NB4 (cell line): ENCODE measurements around the gene TPCN1.

Experiments
- MYC ChIP-seq: IDR thresholded peaks from 2 replicates; pipeline ENCODE4 v1.6.1; 2011; ENCODE audit warnings: low read depth, low read length
- POLR2A ChIP-seq: IDR thresholded peaks from 2 replicates; pipeline ENCODE4 v1.6.1; 2011; ENCODE audit warnings: mild to moderate bottlenecking; ENCODE audit not compliant: insufficient read length; ENCODE audit errors: extremely low read depth
- TF ChIP-seq, protein P1 (sequence below): IDR thresholded peaks from one replicate; pipeline ENCODE4 v1.5.1; 2012; ENCODE audit warnings: low read depth, low read length

DNA sequence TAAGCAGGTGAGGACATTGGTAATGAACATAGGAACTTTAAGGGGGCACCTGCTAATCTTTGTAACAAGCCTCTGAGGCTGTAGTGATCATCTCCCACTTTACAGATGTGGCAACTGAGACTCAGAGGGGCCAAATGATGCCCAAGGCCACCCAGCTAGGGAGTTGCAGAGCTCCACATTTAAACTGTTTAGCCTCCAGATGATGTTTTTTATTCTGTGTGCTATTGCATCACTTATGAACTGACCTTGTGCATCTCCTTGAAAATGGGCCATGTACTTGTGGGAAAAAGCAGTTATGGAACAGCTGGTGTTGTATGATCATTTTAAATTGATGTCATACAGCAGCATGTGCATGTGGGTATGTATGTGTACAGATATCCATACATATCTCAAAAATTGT lies 41.4 kb downstream of the TPCN1 start:
- TF ChIP-seq, protein P1, sequence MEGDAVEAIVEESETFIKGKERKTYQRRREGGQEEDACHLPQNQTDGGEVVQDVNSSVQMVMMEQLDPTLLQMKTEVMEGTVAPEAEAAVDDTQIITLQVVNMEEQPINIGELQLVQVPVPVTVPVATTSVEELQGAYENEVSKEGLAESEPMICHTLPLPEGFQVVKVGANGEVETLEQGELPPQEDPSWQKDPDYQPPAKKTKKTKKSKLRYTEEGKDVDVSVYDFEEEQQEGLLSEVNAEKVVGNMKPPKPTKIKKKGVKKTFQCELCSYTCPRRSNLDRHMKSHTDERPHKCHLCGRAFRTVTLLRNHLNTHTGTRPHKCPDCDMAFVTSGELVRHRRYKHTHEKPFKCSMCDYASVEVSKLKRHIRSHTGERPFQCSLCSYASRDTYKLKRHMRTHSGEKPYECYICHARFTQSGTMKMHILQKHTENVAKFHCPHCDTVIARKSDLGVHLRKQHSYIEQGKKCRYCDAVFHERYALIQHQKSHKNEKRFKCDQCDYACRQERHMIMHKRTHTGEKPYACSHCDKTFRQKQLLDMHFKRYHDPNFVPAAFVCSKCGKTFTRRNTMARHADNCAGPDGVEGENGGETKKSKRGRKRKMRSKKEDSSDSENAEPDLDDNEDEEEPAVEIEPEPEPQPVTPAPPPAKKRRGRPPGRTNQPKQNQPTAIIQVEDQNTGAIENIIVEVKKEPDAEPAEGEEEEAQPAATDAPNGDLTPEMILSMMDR, result no peak
- no peak for TF ChIP-seq POLR2A
- TF ChIP-seq MYC, result no peak
